HG03135 (cell line): ENCODE results near the gene CTNNB1.

Experiments
- ATAC-seq: cut with Tn5 transposase; IDR thresholded peaks from one replicate; pipeline ENCODE4 v1.9.1; 2021; ENCODE audit warnings: mild to moderate bottlenecking, moderate library complexity; ENCODE audit not compliant: unreplicated experiment

The CTNNB1 gene

GRCh38 chr3:41213588-41213987 lies 14.3 kb downstream of the CTNNB1 start:
- ATAC-seq = no peak

- no peak for ATAC-seq
Measured at GRCh38 chr3:41216422-41216821, 17.1 kb downstream of the CTNNB1 start.

- no peak for ATAC-seq
Measured at GRCh38 chr3:41216993-41217392, 17.7 kb downstream of the CTNNB1 start.

GRCh38 chr3:41219424-41219823 lies 20.1 kb downstream of the CTNNB1 start:
- no peak for ATAC-seq

GRCh38 chr3:41220906-41221677 lies 21.8 kb downstream of the CTNNB1 start:
- ATAC-seq = no peak

- ATAC-seq = no peak
Measured at GRCh38 chr3:41222012-41222411, 22.7 kb downstream of the CTNNB1 start.

- no peak for ATAC-seq
Measured at GRCh38 chr3:41222501-41222900, 23.2 kb downstream of the CTNNB1 start.

- ATAC-seq = no peak
Measured at GRCh38 chr3:41223078-41223477, 23.8 kb downstream of the CTNNB1 start.

GRCh38 chr3:41223691-41224090 lies 24.4 kb downstream of the CTNNB1 start:
- ATAC-seq = no peak

- ATAC-seq = no peak
Measured at GRCh38 chr3:41224120-41224806, 25.0 kb downstream of the CTNNB1 start.

- no peak for ATAC-seq
Measured at GRCh38 chr3:41234823-41235721, 35.8 kb downstream of the CTNNB1 start.

- no peak for ATAC-seq
Measured at GRCh38 chr3:41236228-41236627, 36.9 kb downstream of the CTNNB1 start.

- no peak for ATAC-seq
Measured at GRCh38 chr3:41237907-41238306, 38.6 kb downstream of the CTNNB1 start.

GRCh38 chr3:41239587-41239986 lies 40.3 kb downstream of the CTNNB1 start:
- no peak for ATAC-seq

- no peak for ATAC-seq
Measured at GRCh38 chr3:41241161-41241560, 41.9 kb downstream of the CTNNB1 start.

GRCh38 chr3:41241800-41242571 lies 42.7 kb downstream of the CTNNB1 start:
- no peak for ATAC-seq

- no peak for ATAC-seq
Measured at GRCh38 chr3:41243183-41243582, 43.9 kb downstream of the CTNNB1 start.

- no peak for ATAC-seq
Measured at GRCh38 chr3:41244620-41245336, 45.5 kb downstream of the CTNNB1 start.

GRCh38 chr3:41247055-41248004 lies 48.0 kb downstream of the CTNNB1 start:
- no peak for ATAC-seq
